Lower lobe of right lung (tissue), 2 donors: ENCODE measurements around the gene SMARCA4. TPM values are rescaled to one million over a fixed set of nuclear protein-coding genes. Genes with fewer than 3 reads are reported as not detected.
"Not testable (repeated sequence)": the region's sequence is repeated elsewhere in the genome, so short reads cannot be mapped to it uniquely, and the experiment has no call there.

Experiments
- ATAC-seq, 2 donors: fragments of 200-7000 bp; cut with Tn5 transposase; one replicate each; pipeline ENCODE4 v1.9.1; 2020 to 2022; ENCODE audit warnings: mild to moderate bottlenecking in 2 of 2, moderate library complexity in 2 of 2
- DNase-seq: peaks from one replicate; pipeline ENCODE4 v3.0.0-alpha.2; 2020
- H3K27ac ChIP-seq: fragments of 200-600 bp; one replicate; pipeline ENCODE4 v1.8.0; 2022
- H3K27me3 ChIP-seq: fragments of 200-600 bp; one replicate; pipeline ENCODE4 v1.8.0; 2022; ENCODE audit warnings: low read depth
- H3K36me3 ChIP-seq: fragments of 200-600 bp; one replicate; pipeline ENCODE4 v1.8.0; 2022; ENCODE audit warnings: mild to moderate bottlenecking
- H3K4me1 ChIP-seq: fragments of 200-600 bp; one replicate; pipeline ENCODE4 v1.8.0; 2022
- H3K4me3 ChIP-seq: fragments of 200-600 bp; one replicate; pipeline ENCODE4 v1.8.0; 2022; ENCODE audit warnings: mild to moderate bottlenecking
- H3K9me3 ChIP-seq: fragments of 200-600 bp; one replicate; pipeline ENCODE4 v1.8.0; 2022
- intact Hi-C: fragments of 100-400 bp; cut with DNase I; formaldehyde crosslinking; loops from one replicate; pipeline ENCODE4 v1.11.0; 2022
- total RNA-seq: library from RNA; stranded (reverse); fragmentation: NEBNext Ultra II Directional; extraction: Animal tissue kit (Norgen Biotek cat#: 25700); gene quantifications from one replicate; pipeline ENCODE4 v1.2.1, GENCODE V29; 2021
- TF ChIP-seq, protein P1 (sequence below): fragments of 200-600 bp; IDR thresholded peaks from one replicate; pipeline ENCODE4 v1.8.0; 2022; ENCODE audit warnings: antibody characterized with exemption, mild to moderate bottlenecking
- donor health status: DM: no; HTN: yes; CAD: no; lungs with severe emphysema.

The SMARCA4 gene
- total RNA-seq, 1 donor from 2014 or later: 85.0 TPM

DNA sequence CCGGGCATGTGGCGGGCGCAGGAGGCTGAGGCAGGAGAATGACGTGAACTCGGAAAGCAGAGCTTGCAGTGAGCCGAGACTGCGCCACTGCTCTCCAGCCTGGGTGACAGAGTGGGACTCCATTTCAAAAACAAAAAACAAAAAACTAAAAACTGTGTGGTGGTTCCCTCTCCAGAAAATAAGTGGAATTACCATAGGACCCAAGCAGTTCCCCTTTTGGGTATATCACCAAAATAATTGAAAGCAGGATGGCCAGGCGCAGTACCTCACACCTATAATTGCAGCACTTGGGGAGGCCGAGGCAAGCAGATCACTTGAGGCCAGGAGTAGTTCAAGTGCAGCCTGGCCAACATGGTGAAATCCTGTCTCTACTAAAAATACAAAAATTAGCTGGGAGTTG lies 112.7 kb downstream of the SMARCA4 start:
- DNase-seq (no peak), ATAC-seq (no peak)
- Histone ChIP-seq H3K4me3 (no peak overlapping the region), H3K36me3 (no peaks in the 10 kb centered on the region), H3K9me3 (no peaks in the 10 kb centered on the region), H3K27me3 (no peaks in the 10 kb centered on the region), H3K4me1 (peaks cover 11% of the 10 kb centered on the region), H3K27ac (no peak overlapping the region)
- TF ChIP-seq, protein P1, sequence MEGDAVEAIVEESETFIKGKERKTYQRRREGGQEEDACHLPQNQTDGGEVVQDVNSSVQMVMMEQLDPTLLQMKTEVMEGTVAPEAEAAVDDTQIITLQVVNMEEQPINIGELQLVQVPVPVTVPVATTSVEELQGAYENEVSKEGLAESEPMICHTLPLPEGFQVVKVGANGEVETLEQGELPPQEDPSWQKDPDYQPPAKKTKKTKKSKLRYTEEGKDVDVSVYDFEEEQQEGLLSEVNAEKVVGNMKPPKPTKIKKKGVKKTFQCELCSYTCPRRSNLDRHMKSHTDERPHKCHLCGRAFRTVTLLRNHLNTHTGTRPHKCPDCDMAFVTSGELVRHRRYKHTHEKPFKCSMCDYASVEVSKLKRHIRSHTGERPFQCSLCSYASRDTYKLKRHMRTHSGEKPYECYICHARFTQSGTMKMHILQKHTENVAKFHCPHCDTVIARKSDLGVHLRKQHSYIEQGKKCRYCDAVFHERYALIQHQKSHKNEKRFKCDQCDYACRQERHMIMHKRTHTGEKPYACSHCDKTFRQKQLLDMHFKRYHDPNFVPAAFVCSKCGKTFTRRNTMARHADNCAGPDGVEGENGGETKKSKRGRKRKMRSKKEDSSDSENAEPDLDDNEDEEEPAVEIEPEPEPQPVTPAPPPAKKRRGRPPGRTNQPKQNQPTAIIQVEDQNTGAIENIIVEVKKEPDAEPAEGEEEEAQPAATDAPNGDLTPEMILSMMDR: no peak
- intact Hi-C loops: no loop called here

DNA sequence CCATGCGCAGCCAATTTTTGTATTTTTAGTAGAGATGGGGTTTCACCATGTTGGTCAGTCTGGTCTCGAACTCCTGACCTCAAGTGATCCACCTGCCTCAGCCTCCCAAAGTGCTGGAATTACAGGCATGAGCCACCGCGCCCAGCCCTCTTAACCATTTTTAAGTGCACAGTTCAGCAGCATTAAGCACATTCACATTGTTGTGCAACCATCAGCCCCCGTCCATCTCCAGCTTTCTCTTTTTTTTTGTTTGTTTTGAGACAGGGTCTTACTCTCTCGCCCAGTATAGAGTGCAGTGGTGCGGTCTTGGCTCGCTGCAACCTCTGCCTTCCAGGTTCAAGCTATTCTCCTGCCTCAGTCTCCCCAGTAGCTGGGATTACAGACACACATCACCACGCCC lies 116.0 kb downstream of the SMARCA4 start:
- peaks cover 11% of the 10 kb centered on the region for H3K4me1 ChIP-seq
- DNase-seq, ATAC-seq, intact Hi-C loops, H3K36me3 ChIP-seq, H3K9me3 ChIP-seq, H3K27ac ChIP-seq, H3K27me3 ChIP-seq, H3K4me3 ChIP-seq: not testable (repeated sequence)

DNA sequence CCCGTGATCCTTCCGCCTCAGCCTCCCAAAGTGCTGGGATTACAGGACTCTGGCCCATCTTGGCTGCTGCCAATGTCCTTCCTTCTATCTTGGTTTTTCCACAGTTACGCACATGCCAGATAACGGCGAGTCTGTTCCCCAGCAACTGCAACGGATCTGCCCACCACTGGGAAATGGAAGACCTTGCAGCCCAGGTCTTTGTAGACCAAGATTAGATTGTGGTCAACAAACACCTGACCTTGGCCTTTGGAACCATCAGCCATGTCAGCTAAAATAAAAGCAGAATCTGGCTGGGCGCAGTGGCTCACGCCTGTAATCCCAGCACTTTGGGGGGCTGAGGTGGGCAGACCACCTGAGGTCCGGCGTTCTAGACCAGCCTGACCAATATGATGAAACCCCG lies 118.1 kb downstream of the SMARCA4 start:
- H3K4me1 ChIP-seq: peaks cover 11% of the 10 kb centered on the region
- no peak overlapping the region for H3K4me3 ChIP-seq
- H3K36me3 ChIP-seq: no peaks in the 10 kb centered on the region
- DNase-seq (no peak), ATAC-seq (no peak)
- intact Hi-C loops: no loop called here
- no peaks in the 10 kb centered on the region for H3K9me3 ChIP-seq
- H3K27me3 ChIP-seq: no peaks in the 10 kb centered on the region
- no peak overlapping the region for H3K27ac ChIP-seq
- TF ChIP-seq, protein P1: no peak

DNA sequence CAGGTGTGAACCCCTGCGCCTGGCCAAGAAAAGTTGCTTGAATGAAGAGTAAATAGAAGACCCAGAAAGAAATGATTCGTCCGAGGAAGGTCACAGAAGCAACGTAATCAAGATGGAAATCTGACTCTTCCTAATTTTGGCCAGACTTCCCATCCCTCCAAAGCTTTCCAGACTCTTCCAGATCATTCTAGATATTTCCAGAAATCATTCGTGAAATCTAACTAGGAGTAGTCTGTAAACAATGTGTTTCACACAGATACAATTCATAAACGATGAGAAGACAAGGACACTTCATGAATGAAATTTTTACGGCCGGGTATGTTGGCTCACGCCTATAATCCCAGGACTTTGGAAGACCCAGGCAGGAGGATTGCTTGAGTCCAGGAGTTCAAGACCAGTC lies 119.2 kb downstream of the SMARCA4 start:
- no peaks in the 10 kb centered on the region for H3K27me3 ChIP-seq
- no peak overlapping the region for H3K4me3 ChIP-seq
- H3K36me3 ChIP-seq: no peaks in the 10 kb centered on the region
- TF ChIP-seq, protein P1: no peak
- H3K27ac ChIP-seq: no peak overlapping the region
- no peaks in the 10 kb centered on the region for H3K9me3 ChIP-seq
- H3K4me1 ChIP-seq: peaks cover 3% of the 10 kb centered on the region
- ATAC-seq (no peak), DNase-seq (no peak)
- intact Hi-C loops: no loop called here

DNA sequence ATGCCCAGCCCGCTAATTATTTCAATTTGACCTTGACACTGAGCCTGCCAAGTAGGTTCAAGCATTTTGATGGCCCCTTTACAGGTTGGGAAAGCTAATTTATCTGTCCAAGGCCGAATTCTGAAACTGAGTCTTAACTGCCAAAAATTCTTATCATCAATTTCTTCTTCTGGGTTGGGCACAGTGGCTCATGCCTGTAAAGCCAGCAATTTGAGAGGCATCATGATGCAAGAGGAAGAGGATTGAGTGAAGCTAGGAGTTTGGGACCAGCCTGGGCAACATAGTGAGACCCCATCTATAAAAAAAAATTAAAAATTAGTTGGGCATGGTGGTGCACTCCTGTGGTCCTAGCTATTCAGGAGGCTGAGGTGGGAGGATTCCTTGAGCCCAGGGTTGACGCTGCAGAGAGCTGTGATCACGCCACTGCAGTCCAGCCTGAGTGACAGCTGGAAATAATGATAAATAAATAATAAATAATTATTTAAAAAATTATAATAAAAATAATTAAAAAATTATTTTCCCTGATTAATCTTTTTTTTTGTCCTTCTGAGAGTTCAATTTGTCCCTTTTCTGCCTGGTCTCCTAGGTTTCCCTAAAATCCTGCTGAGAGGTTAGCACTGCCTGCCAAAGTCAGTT lies 127.2 kb downstream of the SMARCA4 start:
- intact Hi-C loops: no loop called here
- peak overlapping the region; percentile 69 for H3K4me3 ChIP-seq

More for the DNA sequence above, 127.2 kb downstream of the SMARCA4 start:
- no peak for ATAC-seq
- Histone ChIP-seq H3K27ac (peak overlapping the region; percentile 98), H3K9me3 (no peaks in the 10 kb centered on the region), H3K4me1 (peaks cover 55% of the 10 kb centered on the region), H3K27me3 (no peaks in the 10 kb centered on the region), H3K36me3 (no peaks in the 10 kb centered on the region)
- DNase-seq: no peak
- TF ChIP-seq, protein P1: no peak
